ENCODE data around the gene HSPG2.

GRCh38 chr1:21961337-21961736, 24.2 kb upstream of the HSPG2 start:
- TF ChIP-seq CTCF (IDR thresholded peaks at IDR 0.05), result no peak
- TF ChIP-seq EZH2 (IDR thresholded peaks at IDR 0.05; ENCODE audit: borderline replicate concordance, insufficient read depth, low read depth, low read length, poor library complexity, severe bottlenecking), result no peak

All from B cell (primary cell).